B cell (primary cell): ENCODE data around the gene SLC6A6. TPM values are rescaled to one million over a fixed set of nuclear protein-coding genes. Genes with fewer than 3 reads are reported as not detected.

ENCODE experiments used
- ATAC-seq: fragments of 200-7000 bp; cut with Tn5 transposase; one replicate; pipeline ENCODE4 v1.10.0; 2021; ENCODE audit warnings: low read depth, mild to moderate bottlenecking, moderate number of reproducible peaks, moderate library complexity
- CTCF ChIA-PET: fragments of 350-600 bp; sonication (Branson Sonifier 250); formaldehyde crosslinking; loops from one replicate; lab custom pipeline; 2021; ENCODE audit warnings: antibody characterized with exemption, inconsistent platforms; lab: Charles Lee
- POLR2A ChIA-PET: fragments of 350-600 bp; sonication (Branson Sonifier 250); formaldehyde crosslinking; loops from one replicate; lab custom pipeline; 2021; ENCODE audit warnings: antibody characterized with exemption; lab: Charles Lee
- DNase-seq: peaks from one replicate; pipeline ENCODE4 v3.0.0; 2013
- H2AFZ ChIP-seq: 2 replicates; pipeline ENCODE4 v1.6.1; 2012; ENCODE audit warnings: mild to moderate bottlenecking, low read depth, low read length; ENCODE audit not compliant: insufficient read depth, poor library complexity, severe bottlenecking
- H3K27ac ChIP-seq, 2 donors: 1 replicate in 1 of 2; 2 replicates in 1 of 2; pipeline ENCODE4 v1.5.1; 2012 to 2013; ENCODE audit warnings: low read length in 2 of 2, mild to moderate bottlenecking in 2 of 2, moderate library complexity in 1 of 2
- H3K27me3 ChIP-seq, 4 experiments: fragments of 200-600 bp in 1 of 4; sonication (generic) in 1 of 4; replicated peaks in 1 of 4; 1 replicate in 2 of 4; 2 replicates in 2 of 4; pipeline versions ENCODE4 v1.6.1 to v1.7.0; 2013 to 2016; ENCODE audit warnings: low read length in 3 of 4, mild to moderate bottlenecking in 2 of 4, mixed read lengths in 1 of 4, moderate library complexity in 1 of 4; ENCODE audit not compliant: insufficient read depth in 4 of 4, control insufficient read depth in 3 of 4; ENCODE audit errors: control extremely low read depth in 1 of 4
- H3K36me3 ChIP-seq, 2 experiments: replicated peaks in 1 of 2; 1 replicate in 1 of 2; 2 replicates in 1 of 2; pipeline versions ENCODE4 v1.6.1 to v1.7.1; 2013; ENCODE audit warnings: low read length in 1 of 2; ENCODE audit not compliant: insufficient read depth in 2 of 2, control insufficient read depth in 1 of 2; ENCODE audit errors: control extremely low read depth in 1 of 2, extremely low read depth in 1 of 2
- H3K4me1 ChIP-seq, 2 donors: fragments of 200-600 bp in 1 of 2; sonication (generic) in 1 of 2; 1 replicate in 1 of 2; 2 replicates in 1 of 2; pipeline versions ENCODE4 v1.5.1 to v1.6.1; 2013 to 2017; ENCODE audit warnings: low read length in 2 of 2; ENCODE audit not compliant: control insufficient read depth in 2 of 2, insufficient read depth in 2 of 2
- H3K4me2 ChIP-seq: replicated peaks from 2 replicates; pipeline ENCODE3; 2012; ENCODE audit warnings: mild to moderate bottlenecking, low read depth, low read length; ENCODE audit not compliant: poor library complexity, severe bottlenecking
- H3K4me3 ChIP-seq, 5 experiments: fragments of 200-600 bp in 1 of 5; sonication (generic) in 1 of 5; 1 replicate in 3 of 5; 2 replicates in 2 of 5; pipeline versions ENCODE4 v1.5.1 to v1.7.0; 2011 to 2016; ENCODE audit warnings: low read length in 4 of 5, mild to moderate bottlenecking in 4 of 5, low read depth in 2 of 5, control low read depth in 1 of 5, moderate library complexity in 1 of 5; ENCODE audit not compliant: insufficient read depth in 1 of 5; ENCODE audit errors: control extremely low read depth in 1 of 5, extremely low read depth in 1 of 5
- H3K79me2 ChIP-seq: fragments of 200-600 bp; sonication (generic); one replicate; pipeline ENCODE4 v1.6.0; 2016; ENCODE audit warnings: low read length; ENCODE audit not compliant: control insufficient read depth, insufficient read depth
- H3K9ac ChIP-seq: fragments of 200-600 bp; sonication (generic); 2 replicates; pipeline ENCODE4 v1.6.1; 2017; ENCODE audit warnings: mild to moderate bottlenecking, low read length, moderate library complexity
- H3K9me3 ChIP-seq, 3 donors: one replicate each; pipeline versions ENCODE4 v1.6.1 to v1.7.1; 2013; ENCODE audit warnings: low read length in 2 of 3; ENCODE audit not compliant: control insufficient read depth in 2 of 3, insufficient read depth in 1 of 3; ENCODE audit errors: control extremely low read depth in 1 of 3
- H4K20me1 ChIP-seq: 2 replicates; pipeline ENCODE4 v1.6.0; 2012; ENCODE audit warnings: mild to moderate bottlenecking, low read length; ENCODE audit not compliant: insufficient read depth, control insufficient read depth, poor library complexity, severe bottlenecking
- H3K27ac Mint-ChIP-seq: one replicate; pipeline ENCODE4 v1.8.0; 2021; ENCODE audit warnings: mixed read lengths
- H3K27me3 Mint-ChIP-seq: one replicate; pipeline ENCODE4 v1.8.0; 2021; ENCODE audit warnings: mixed read lengths
- H3K4me1 Mint-ChIP-seq: one replicate; pipeline ENCODE4 v1.8.0; 2021; ENCODE audit warnings: mixed read lengths
- H3K4me3 Mint-ChIP-seq: one replicate; pipeline ENCODE4 v1.8.0; 2021; ENCODE audit warnings: mixed read lengths
- H3K9me3 Mint-ChIP-seq: one replicate; pipeline ENCODE4 v1.8.0; 2022; ENCODE audit warnings: mixed read lengths; ENCODE audit not compliant: insufficient read depth
- CTCF ChIP-seq: fragments of 200-600 bp; IDR thresholded peaks from one replicate; pipeline ENCODE4 v1.8.0; 2022; ENCODE audit warnings: antibody characterized with exemption, mild to moderate bottlenecking
- EZH2 ChIP-seq: IDR thresholded peaks from 2 replicates; pipeline ENCODE4 v1.6.1; 2012; ENCODE audit warnings: borderline replicate concordance, low read depth, mild to moderate bottlenecking, moderate library complexity, low read length; ENCODE audit not compliant: insufficient read depth, poor library complexity, severe bottlenecking
- WGBS: methylation state at CpG from one replicate; pipeline ENCODE4 v1.1.5; 2013; ENCODE audit warnings: missing lambda C conversion rate; ENCODE audit not compliant: insufficient coverage; 5-methylcytosine and 5-hydroxymethylcytosine counted together
- intact Hi-C: fragments of 100-400 bp; cut with micrococcal nuclease; formaldehyde crosslinking; loops from one replicate; pipeline ENCODE4 v1.10.0; 2022
- polyA plus RNA-seq: library from polyadenylated mRNA; depleted of rRNA; stranded (reverse); fragments of >200 nt; gene quantifications from 2 replicates; pipeline ENCODE4 v1.2.3, GENCODE V29; 2012
- total RNA-seq, 2 donors: library from RNA; stranded (reverse); fragments of 120-200 nt in 1 of 2; gene quantifications; 1 replicate in 1 of 2; 2 replicates in 1 of 2; pipeline versions ENCODE4 v1.2.3 to v1.2.4, GENCODE V29; 2013 to 2022

Gene SLC6A6
- total and polyA plus RNA-seq, 2 donors (not counting 1 experiment from before 2014, with no cell fraction given) = 34.2 to 48.7 TPM

- H2AFZ ChIP-seq = no peak overlapping the region
These were observed 87.2 kb downstream of the SLC6A6 start for GRCh38 chr3:14489641-14490040.

GRCh38 chr3:14490255-14490654, 87.8 kb downstream of the SLC6A6 start:
- H4K20me1 ChIP-seq = no peaks in the 10 kb centered on the region
- no peak for ATAC-seq

More at GRCh38 chr3:14489641-14490040, 87.2 kb downstream of the SLC6A6 start:
- H3K36me3 ChIP-seq = peaks cover 0 to 28% of the 10 kb centered on the region in 2 experiments
- DNase-seq (no peak), ATAC-seq (no peak)
- CTCF ChIA-PET = no interaction called here
- no peaks in the 10 kb centered on the region for H3K27me3 Mint-ChIP-seq
- H3K9me3 Mint-ChIP-seq = no peaks in the 10 kb centered on the region
- H3K9ac ChIP-seq = no peak overlapping the region
- TF ChIP-seq CTCF (no peak), EZH2 (no peak)
- 80% methylated on average over 2 of the region's 7 CpGs for WGBS
- intact Hi-C loops = no loop called here
- H3K79me2 ChIP-seq = no peaks in the 10 kb centered on the region
- no peak overlapping the region for H3K4me3 ChIP-seq
- no peak overlapping the region for H3K4me2 ChIP-seq
- no peaks in the 10 kb centered on the region for H3K4me1 Mint-ChIP-seq
- H3K27me3 ChIP-seq = no peaks in the 10 kb centered on the region
- no peaks in the 10 kb centered on the region for H3K9me3 ChIP-seq
- no peaks in the 10 kb centered on the region for H3K4me1 ChIP-seq
- H3K27ac Mint-ChIP-seq = no peak overlapping the region
- H4K20me1 ChIP-seq = no peaks in the 10 kb centered on the region
- POLR2A ChIA-PET = no interaction called here
- no peak overlapping the region for H3K27ac ChIP-seq
- no peak overlapping the region for H3K4me3 Mint-ChIP-seq

More at GRCh38 chr3:14490255-14490654, 87.8 kb downstream of the SLC6A6 start:
- Histone ChIP-seq H3K36me3 (peaks cover 0 to 24% of the 10 kb centered on the region in 2 experiments), H2AFZ (no peak overlapping the region), H3K79me2 (no peaks in the 10 kb centered on the region), H3K9me3 (no peaks in the 10 kb centered on the region), H3K27ac (no peak overlapping the region), H3K4me1 (no peaks in the 10 kb centered on the region), H3K27me3 (no peaks in the 10 kb centered on the region), H3K4me2 (no peak overlapping the region), H3K9ac (no peak overlapping the region), H3K4me3 (no peak overlapping the region)
- Mint-ChIP-seq H3K27me3 (no peaks in the 10 kb centered on the region), H3K4me3 (no peak overlapping the region), H3K9me3 (no peaks in the 10 kb centered on the region), H3K4me1 (no peaks in the 10 kb centered on the region), H3K27ac (no peak overlapping the region)
- 100% methylated on average over 4 of the region's 4 CpGs for WGBS
- no peak for DNase-seq
- TF ChIP-seq CTCF (no peak), EZH2 (no peak)
- intact Hi-C loops = no loop called here
- ChIA-PET CTCF (interaction anchor here (1.0 kb wide), 1 partner anchor 229 kb away, joined by 3 read pairs; no protein-coding TSS in a partner anchor), POLR2A (no interaction called here)
